Stimulated activated CD4-positive, alpha-beta T cell treated with anti-CD3 and anti-CD28 coated beads, Interleukin-2, amount 100 ng/mL, for 4 hours (primary cell): ENCODE data around the gene CEP128.

Experiments used
- DNase-seq: peaks from one replicate; pipeline ENCODE4 v3.0.0-alpha.2; 2020; ENCODE audit warnings: low read depth

CEP128 gene

DNA sequence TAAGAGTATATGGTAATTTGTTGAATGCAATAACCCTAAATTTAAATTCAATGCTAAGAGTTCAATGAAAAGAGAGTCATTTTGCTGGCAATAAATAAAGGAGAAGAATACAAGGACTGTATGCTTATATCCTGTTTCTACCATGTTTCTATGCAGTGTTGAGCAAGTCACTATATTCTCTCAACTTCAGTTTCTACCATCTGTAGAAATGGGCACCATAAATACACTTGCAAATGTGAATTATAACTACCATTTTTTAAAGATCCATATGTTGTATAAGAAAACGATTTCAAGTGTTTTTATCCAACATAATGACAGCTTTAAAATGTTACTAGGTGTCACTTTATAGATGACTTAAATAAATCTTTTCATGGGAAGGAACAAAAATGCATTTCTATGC lies 170.3 kb downstream of the CEP128 start:
- DNase-seq, result no peak

DNA sequence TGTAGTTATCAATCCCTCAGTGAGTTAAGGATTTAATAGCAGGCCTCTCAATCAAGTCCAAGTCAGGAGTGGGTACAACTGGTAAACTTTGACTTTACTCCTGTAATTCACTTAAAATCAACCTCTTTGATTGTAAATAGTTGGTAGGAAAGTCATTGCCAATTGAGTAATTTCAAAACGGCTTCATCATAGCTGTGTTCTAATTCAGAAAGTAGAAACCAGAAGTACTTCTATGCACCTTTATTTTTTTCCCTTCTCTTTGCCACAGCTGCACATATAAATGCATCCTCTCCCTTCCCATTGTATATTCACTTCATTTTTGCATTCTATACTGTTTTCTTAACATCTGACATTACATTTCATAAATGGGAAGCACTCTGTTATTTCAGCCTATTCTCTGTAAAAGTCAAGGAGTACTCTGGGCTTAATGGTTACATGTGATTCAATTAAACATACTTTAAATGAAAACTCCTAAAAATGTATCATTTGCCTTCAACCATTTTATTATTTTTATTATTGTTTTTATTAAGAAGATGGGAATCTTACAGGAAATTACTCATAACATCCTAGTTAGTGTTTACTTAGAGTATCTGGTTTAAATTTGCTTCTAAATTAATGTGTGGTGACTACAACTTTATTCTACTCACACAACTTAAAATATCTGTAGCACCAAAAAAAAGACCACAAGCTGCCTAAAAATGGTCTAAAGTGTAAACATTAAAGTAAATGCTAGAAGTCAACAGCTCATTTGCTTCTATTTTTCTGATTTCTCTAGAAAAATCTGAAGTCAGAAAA lies 171.2 kb downstream of the CEP128 start:
- DNase-seq, result no peak

DNA sequence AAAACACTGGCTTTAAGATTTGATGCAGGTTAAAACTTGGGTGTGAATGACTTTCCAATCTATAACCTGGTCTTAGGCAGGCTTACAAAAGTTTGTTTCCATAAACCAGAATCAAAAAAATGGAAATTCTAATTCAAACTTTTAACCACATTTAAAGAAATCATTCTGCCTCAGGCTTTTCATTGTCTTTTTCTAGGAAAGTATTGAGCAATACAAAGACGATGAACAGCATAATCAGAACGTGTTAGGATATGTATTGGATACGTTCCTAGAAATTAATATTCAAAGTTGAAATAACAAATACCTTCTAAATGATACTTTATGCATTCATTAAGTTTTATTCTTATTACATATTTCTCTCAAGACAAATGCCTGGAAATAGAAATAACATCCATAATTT lies 172.9 kb downstream of the CEP128 start:
- DNase-seq, result no peak

DNA sequence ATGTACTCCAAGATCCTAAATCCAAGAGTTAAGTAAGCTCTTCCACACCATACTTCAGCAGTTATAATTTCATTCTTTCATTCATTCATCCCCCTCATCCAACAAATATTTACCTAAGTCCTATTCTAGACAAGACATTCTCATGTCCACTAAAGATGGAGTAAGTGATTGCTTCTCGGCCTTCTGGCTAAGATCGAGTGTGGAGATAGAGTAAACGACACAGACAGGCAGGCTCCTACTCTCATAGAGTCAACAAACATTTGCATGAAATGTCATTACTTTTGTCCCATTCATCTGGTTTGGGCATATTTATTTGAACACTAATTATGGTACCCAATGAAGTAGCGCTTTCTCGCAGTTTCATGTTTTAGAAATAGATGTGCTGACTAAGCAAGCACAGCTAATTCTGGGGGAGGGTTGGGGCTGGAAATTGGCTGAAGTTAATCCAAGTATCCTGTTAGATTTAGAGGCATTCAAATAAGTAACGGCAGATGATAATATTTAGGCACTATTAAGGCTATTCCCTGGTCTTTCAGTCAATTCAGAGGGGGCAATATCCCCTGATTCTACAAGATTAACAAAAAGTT lies 176.5 kb downstream of the CEP128 start:
- DNase-seq, result no peak

DNA sequence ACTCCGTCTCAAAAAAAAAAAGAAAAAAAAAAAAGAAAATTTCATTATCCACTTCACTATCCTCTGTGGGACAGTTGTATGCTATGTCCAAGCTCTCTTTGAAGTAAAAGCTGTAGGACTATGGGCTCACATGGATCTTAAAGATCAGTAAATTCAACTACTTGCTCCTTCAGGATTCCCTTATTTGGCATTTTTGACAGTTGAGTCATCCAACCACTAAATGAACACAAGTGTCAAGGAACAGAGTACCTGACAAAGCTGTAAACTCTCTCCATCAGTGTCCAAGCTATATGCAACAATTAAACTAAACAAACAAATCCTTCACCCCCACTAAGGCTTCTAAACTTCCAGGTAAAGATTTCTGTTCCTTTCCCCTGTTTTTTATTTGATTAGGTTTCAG lies 177.0 kb downstream of the CEP128 start:
- DNase-seq, result no peak

DNA sequence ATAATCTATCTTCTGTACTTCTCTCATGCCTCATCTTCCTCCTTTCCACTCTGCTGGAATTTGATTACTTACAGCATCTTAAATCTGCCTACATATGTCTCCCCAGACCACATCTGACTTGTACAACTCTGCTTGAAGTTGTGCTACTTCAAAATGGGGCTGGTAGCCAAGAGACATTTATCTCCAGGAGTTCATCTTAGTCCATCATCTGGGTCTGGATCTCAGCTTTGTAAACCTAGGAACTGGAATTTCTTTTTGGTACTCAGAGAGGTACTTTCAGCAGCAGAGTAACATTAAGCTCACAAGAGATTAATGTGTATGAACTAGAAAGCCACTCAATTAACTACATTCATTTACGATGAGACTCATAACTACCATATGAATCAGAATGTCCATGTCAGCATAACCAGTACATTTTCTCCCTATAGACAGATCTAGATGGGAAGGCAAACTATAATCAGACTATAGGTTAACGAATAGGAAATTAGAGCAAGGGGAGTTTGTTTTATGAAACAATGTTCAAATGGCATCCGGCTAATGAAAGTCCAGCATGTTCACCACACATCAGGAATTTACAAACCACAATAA lies 178.8 kb downstream of the CEP128 start:
- DNase-seq, result no peak

DNA sequence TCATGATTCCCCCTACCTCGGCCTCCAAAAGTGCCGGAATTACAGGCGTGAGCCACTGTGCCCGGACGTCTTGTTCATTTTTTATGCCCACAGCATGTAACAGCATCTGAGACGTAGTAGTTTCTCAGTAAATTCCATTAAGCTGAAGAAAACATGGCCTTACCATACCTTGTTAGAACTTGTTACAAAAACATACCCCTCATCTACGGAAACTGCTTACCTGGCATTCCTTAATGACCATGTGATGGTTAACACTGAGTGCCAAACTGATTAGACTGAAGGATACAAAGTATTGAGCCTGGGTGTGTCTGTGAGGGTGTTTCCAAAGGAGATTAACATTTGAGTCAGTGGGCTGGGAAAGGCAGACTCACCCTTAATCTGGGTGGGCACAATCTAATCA lies 186.8 kb downstream of the CEP128 start:
- DNase-seq, result no peak

DNA sequence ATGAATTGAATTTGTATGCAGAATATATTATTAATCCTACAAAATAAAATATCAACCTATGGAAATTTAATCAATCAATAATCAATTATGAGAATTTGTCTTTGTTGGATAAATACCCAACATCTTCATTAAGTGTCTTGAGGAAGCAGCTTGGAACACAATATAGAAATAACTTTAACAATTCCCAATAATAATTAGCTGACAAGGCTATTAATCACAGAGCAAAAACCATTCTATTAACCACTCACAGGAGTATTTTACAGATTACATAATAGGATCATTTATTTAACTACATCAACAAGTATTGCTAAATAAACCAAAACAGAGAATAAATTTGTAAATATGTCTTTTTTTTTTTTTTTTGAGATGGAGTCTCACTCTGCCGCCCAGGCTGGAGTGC lies 190.3 kb downstream of the CEP128 start:
- DNase-seq, result no peak

DNA sequence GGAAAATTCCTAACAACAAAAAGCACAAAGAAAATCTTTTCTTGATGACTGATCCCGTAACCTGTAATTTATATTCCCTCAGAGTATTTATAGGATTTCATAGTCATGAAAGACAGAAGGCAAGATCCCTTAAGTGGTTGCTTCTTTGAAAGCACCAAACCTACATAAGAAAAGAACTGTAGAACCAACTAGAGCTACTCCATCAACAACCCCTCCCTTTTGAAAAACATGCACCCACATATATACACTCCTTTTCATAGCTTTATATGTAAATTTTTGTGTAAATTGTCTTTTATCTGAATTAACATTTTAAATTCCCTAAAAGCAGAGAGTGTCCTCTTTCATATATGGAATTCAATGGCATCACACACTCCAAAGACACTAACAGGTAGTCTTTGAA lies 215.3 kb downstream of the CEP128 start:
- DNase-seq, result no peak

DNA sequence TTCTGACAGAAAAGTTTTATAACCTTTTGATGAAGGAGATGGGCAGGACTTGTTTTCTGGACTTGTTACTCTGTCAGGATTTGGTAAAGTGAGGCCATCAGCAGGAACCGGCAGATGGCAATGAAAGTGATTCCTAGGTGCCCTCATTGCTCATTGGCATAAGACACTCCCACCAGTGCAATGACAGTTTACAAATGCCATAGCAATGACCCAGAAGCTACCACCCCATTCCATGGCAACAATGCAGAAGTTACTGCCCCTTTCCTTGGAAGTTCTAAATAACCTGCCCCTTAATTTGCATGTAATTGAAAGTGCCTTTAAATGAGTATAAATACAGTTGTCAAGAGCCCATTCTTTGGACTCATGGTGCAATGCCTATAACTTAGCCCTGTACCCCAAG lies 222.6 kb downstream of the CEP128 start:
- no peak for DNase-seq

DNA sequence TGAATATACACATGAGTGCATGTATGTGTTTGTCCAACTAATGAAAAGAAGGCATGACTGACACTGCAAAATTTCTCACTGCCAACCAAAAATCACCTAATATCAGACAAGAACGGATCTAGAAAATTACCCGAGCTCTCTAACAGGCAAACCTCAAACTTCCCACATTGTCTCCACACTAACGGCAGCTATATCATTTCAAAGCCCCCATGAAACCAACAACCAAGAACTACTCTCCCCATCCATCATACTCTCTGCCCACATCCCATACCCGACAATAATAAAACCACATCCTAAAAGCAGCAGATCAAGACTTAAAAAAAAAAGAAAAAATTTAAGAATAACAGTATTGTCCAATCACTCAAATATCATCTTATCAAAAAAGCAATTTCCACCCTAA lies 227.1 kb downstream of the CEP128 start:
- DNase-seq, result no peak

DNA sequence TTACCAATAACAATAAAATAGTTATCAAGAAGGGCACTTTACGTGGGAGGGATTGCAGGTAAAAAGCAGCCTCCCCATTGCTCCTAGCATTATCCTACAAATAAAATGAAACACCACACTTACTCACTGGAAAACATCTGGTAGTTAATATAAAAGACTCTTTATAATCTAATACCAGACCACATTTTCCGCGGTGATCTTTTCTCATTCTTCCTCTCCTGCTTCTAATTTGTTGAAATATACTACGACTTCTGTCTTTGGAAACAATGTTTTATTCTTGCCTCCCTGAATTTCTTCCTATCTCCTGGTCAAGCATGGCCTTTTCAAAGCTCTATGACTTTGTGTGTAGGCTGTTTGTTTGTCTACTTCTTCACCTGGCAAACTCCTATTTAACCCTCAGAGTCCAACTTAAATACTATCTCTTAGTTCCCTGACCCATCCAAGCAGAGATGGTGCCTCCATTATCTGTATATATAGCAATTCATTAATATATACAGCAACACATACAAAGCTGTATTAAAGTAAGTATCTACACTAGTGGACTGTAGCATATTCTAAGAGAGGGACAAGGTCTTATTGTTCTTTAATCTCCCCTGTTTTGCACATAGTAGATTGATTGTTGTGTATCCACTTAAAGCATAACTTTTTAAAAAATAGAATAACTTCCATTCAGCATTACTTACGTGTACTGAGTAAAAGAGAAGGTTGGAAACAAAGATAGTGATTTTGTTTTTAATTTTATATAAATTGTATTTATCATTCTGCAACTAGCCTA lies 228.3 kb downstream of the CEP128 start:
- no peak for DNase-seq

DNA sequence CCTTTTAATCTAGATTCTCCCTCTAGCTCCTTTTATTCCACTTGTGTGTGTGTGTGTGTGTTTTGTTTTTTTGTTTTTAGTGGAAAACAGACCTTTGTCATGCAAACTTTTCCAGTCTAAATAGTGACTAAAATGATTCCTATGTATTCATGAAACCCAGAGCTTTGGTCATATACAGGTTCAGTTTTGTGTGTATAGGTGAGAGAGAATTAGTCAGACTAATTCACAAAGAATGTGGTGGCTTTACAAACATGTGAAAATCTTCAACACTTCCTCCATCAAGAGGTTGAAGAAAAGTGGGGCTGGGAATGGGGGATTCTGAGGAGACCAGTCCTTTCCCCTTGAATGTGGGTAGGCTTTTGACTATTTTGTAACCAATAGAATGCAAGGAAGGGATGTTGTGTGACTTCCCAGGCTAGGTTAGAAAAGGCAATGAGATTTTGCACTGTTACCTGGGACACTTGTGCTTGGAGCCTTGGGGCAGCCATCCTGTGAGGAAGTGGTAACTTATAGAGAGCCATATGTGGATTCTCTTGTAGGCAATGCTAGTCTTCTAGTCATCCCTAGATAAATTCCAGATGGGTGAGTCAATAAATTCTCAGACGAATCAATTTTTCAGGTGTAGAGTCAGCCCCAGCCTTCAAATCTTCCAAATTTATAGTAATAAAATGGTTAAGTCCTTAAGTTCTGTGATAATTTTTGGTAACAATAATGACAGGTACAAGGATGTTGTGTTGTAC lies 236.1 kb downstream of the CEP128 start:
- DNase-seq, result no peak

DNA sequence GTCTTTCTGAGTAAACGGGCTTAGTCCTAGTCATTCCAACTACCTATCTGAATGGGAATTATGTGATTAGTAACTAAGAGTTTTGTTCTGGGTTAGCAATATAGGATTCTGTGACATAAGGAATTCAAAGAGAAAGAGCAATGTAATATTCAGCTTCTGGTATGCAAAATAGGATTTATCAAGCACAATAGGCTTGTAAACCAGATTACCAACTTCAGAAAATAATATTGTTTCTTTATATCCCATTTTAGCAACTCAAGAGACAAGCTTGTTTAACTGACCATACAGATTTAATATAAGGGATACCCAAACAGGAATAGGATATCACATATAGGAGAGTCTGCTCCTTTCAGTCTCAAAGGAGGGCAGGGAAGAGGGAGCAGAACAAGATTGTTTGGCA lies 240.9 kb downstream of the CEP128 start:
- DNase-seq, result no peak

DNA sequence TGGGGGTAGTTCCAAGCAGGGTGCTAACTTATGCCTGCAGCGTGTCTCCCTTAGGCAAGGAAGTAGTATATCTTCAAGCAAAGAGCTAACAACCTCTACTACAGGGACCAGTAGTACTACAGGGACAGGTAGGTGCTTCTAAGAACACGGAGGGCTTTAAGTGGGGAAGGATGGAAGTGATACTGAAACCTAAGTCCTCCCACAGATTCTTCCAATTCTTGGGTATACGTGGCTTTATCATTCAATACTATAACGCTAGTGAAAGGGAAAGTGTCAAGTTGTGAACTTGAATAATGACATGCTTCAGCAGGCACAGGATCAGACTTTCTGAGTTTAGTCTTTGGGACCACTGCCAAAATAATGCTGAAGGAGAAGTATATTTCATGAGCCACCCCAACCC lies 241.7 kb downstream of the CEP128 start:
- no peak for DNase-seq

DNA sequence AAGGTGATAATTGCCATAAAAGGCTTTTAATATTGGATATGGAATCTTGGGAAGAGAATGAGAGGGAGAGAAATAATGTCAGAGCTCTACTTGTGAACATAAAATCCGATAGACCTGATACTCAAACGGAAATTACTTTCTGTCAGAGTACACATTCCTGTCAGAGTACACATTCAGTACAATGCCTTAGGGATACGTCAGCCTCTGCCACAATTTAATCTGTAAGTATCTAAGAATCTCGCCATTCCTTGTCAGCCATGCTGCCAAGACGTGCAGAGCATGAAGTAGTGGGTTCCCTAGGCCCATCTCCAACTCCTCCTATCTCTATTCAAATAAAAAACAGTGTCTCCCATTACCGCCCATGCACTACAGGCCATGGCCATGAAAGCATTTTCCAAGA lies 242.6 kb downstream of the CEP128 start:
- no peak for DNase-seq

DNA sequence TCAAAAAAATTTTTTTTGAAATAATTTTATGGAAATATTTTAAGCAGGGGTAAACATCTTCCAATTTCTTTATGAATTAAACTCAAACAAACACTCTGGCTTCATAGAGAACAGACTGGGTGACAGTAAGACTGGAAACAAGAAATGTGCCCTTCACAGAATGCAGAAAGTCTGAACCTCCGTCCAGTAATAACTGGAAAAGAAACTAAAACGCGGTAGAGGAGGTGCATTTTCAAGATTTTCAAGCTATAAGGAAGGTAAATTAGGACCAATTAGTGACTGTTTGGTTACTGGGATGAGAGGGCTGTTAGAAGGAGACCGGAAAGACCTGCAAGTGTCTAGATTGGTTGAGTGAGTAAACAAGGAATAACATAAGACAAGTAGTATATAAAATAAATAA lies 245.7 kb downstream of the CEP128 start:
- DNase-seq, result no peak

DNA sequence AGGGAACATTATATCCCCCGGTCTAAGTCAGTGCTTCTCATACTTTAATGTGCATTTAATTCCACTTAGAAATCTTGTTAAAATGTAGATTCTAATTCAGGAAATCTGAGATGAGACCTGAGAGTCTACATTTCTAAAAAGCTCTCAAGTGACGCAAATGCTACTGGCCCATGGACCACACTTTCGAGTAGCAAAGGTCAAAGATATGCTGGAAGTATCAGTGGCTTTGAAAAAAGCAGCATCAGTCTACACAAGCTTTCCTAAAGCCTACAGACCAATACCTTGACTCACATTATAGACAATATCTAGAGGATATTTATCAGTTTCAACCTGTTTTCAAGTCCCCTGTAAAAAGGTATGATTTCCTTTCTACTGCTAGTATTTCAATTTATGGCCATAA lies 248.6 kb downstream of the CEP128 start:
- DNase-seq, result no peak

DNA sequence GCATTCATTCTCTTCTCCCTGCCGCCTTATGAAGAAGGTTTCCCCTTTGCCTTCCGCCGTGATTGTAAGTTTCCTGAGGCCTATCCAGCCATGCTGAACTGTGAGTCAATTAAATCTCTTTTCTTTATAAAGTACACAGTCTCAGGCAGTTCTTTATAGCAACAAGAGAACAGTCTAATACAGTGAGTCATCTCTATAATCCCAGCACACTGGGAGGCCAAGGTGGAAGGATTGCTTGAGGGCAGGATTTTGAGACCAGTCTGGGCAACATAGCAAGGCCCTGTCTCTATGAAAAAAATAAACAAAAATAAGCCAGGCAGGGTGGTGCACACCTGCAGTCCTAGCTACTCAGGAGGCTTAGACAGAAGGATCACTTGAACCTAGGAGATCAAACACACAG lies 259.9 kb downstream of the CEP128 start:
- no peak for DNase-seq

DNA sequence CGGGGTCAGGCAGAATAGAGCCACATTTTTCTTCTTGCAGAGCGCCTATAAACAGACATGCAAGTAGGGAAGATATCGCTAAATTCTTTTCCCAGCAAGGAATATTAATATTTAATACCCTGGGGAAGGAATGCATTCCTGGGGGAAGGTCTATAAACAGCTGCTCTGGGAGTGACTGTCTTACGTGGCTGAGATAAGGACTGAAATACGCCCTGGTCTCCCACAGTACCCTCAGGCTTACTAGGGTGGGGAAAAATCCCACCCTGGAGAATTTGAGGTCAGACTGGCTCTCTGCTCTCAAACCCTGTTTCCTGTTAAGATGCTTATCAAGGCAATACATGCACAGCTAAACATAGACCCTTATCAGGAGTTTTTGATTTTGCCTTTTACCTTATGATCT lies 262.3 kb downstream of the CEP128 start:
- no peak for DNase-seq

DNA sequence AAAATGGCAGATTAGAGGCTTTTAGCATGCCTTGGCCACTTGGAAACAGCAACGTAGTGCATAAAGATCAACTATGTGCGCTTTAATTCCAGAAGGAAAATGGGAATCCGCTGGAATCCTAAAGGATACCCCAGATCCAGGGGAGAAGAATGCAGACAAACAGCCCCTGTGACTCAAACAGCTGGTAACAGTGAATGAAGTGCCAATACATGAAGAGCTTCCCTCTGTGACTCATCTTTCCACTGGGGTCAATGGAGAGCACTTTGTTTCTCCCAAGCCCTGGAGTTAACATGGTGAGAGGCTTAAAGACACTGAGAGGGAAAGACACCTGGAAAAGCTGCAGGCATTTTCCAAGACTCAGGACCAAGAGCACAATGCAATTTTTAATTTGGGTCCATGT lies 263.1 kb downstream of the CEP128 start:
- no peak for DNase-seq

DNA sequence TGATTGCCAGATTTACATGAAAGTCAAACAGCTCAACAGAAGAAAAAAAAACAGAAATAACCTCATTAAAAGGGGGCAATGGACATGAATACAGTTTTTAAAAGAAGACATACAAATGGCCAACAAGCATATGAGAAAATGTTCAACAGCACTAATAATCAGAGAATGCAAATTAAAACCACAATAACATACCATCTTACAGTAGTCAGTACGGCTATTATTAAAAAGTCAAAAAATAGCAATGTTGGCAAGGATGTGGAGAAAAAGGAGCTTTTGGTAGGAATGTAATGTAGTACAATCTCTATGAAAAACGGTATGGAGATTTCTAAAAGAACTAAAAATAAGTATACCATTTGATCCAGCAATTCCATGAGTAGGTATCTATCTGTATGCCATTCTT lies 272.1 kb downstream of the CEP128 start:
- DNase-seq, result no peak
